ENCODE data around the gene PABPC5.

The PABPC5 gene

DNA sequence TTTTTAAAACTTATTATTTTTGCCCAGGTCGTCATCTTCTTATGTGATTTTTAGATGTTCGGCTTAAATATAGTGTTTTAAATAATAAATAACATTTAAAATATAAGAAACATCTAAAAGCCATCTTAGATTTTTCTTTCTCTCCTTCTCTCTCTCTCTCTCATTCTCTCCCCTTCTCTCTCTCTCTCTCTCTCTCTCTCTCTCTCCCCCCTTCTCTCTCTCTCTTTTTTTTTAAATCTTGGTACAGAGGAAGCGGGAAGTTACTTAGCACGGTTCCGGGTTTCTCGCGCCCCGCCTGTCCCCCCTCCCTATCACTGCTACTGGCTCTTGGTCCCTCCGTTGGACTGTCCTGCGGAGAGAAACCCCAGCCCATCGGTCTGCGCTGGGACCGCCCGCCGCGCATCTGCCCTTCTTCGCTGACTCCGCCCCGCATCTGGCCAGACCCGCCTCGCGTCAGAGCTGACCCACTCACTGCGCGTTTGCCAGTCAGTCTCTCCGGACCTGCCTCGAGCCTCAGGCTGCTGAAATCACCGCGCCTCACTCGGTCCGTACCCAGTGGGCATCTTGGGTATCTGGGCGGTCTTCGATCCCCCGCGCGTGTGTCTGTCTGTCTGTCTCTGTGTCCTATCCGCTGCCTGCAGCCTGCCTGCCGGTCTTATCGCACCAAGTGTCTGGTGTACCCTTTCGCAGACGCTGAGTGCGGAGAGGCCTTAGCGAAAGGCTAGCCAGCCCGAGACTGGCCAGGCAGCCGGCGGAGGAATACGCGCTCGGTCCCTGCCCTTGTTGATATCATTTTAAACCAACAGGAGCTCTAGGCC, at the start of gene PABPC5:
Gene PABPC5, plus strand, starts transcription at position 489 of the 818 bp plus-strand sequence. CDS start 739 bp downstream, outside the sequence.
- peak within 1 kb of the TSS; percentile 3 to 36 for H3K4me3 Mint-ChIP-seq
- peaks cover 0 to 2% of the 10 kb centered on the region in 2 donors for H3K4me1 Mint-ChIP-seq
- no peak within 1 kb of the TSS for H3K27ac Mint-ChIP-seq
- ATAC-seq (replicated peaks) (no peak), DNase-seq (no peak)
- H3K36me3 Mint-ChIP-seq = no peaks in the 10 kb centered on the region
- peaks cover 7 to 19% of the 10 kb centered on the region in 2 donors for H3K27me3 Mint-ChIP-seq
- peaks cover 0 to 5% of the 10 kb centered on the region in 2 donors for H3K9me3 Mint-ChIP-seq

DNA sequence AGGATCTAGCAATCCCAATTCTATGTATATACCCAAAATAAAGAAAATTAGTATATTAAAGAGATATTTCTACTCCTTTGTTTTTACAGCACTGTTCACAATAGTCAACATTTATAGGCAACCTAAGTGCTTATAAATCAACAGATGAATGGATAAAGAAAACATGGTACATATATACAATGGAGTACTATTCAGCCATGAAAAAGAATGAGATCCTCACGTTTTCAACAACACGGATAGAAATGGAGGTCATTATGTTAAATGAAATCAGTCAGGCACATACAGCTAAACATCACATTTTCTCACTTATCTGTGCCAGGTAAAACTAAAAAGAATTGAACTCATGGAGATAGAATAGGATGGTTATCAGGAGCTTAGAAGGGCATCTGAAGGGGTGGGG, 45.6 kb upstream of the PABPC5 start:
- H3K4me3 Mint-ChIP-seq = no peak overlapping the region
- no peaks in the 10 kb centered on the region for H3K4me1 Mint-ChIP-seq
- H3K36me3 Mint-ChIP-seq = no peaks in the 10 kb centered on the region
- H3K27ac Mint-ChIP-seq = no peak overlapping the region
- no peaks in the 10 kb centered on the region for H3K27me3 Mint-ChIP-seq
- DNase-seq (no peak), ATAC-seq (replicated peaks) (no peak)
- H3K9me3 Mint-ChIP-seq = peaks cover 3 to 9% of the 10 kb centered on the region in 2 donors

DNA sequence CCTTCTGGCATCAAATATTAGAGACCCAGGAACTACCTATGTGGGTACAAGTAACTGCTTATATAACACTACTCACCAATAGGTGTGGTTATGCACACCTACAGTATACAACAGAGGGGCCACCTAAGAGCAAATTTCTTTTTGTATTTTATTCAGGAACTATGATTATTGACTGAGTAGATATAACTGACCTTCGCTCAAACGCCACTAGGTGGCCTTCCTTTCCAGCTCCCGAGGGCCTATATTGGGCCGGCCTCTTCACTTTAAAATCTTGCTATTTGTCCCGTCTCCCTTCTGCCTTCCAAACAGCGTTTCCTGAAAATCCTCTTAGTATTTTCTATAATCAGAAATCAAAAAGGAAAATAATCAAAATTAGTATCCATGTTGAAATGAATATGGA, 19.9 kb upstream of the PABPC5 start:
- Mint-ChIP-seq H3K27ac (no peak overlapping the region), H3K27me3 (no peaks in the 10 kb centered on the region)
- no peak for DNase-seq

DNA sequence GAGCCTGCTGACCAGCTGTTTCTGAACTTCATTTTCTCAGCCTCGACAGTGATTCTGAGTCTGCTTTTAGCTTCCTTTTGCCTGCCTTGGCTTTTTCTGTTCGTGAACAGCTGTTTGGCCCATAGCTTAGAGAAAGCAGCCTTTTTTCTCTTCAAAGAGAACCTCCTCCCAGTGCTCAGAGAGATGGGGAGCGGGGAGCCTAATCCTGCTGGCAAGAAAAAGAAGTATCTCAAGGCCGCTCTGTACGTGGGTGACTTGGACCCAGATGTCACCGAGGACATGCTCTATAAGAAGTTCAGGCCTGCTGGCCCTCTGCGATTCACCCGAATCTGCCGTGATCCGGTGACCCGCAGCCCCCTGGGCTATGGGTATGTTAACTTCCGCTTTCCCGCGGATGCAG, 756 bp downstream of the PABPC5 start:
- no peak for ATAC-seq (replicated peaks)

More for the DNA sequence above, 19.9 kb upstream of the PABPC5 start:
- H3K36me3 Mint-ChIP-seq = no peaks in the 10 kb centered on the region
- H3K4me3 Mint-ChIP-seq = no peak overlapping the region
- no peaks in the 10 kb centered on the region for H3K4me1 Mint-ChIP-seq
- peak in 1 of 2 donors; percentile 38 for ATAC-seq (replicated peaks)
- H3K9me3 Mint-ChIP-seq = peaks cover 6 to 14% of the 10 kb centered on the region in 2 donors

More for the DNA sequence above, 756 bp downstream of the PABPC5 start:
- H3K9me3 Mint-ChIP-seq = peaks cover 0 to 5% of the 10 kb centered on the region in 2 donors
- H3K4me3 Mint-ChIP-seq = no peak overlapping the region
- DNase-seq = no peak
- peaks cover 7 to 19% of the 10 kb centered on the region in 2 donors for H3K27me3 Mint-ChIP-seq
- H3K36me3 Mint-ChIP-seq = no peaks in the 10 kb centered on the region
- no peak overlapping the region for H3K27ac Mint-ChIP-seq
- H3K4me1 Mint-ChIP-seq = peaks cover 0 to 2% of the 10 kb centered on the region in 2 donors

Data from stimulated activated naive B cell treated with anti-CD40 and anti-IgM and Interleukin-4, amounts not matched to agents 10 μg/mL and 1 μg/mL and 100 μg/mL, for 72 hours (primary cell).